Measurements from ENCODE around the gene TPPP2.

DNA sequence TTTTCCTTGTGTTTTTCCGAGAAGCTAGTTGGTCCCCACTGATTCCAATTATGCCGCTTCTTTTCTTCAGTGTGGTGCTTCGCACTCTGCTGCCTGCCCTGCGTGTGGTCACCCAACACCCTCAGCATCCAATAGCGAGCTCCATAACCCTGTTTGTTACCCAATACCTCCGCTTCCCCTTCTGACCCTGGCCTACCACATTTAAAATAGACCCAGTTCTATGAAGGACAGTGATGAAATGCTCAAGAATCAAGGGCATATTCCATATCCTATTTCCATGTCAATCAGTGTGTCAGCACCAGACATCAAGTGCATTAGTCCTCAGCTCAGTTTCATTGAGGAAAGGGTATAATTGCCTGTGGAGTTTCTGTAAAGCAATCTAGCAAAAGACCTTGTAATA lies 14.7 kb upstream of the TPPP2 start:
- TF ChIP-seq CTCF (conservative IDR thresholded peaks at IDR 0.05; ENCODE audit: low read depth, low read length) = no peak
- no peak for TF ChIP-seq EZH2phosphoT487 (IDR thresholded peaks at IDR 0.05; ENCODE audit: borderline replicate concordance, low read length)
